ENCODE data around the gene CDC23.

CDC23 gene

GRCh38 chr5:138148811-138149210 lies 64.3 kb downstream of the CDC23 start:
- in situ Hi-C loops (cut with MboI; ENCODE audit: low sequenced_read_pairs): loop anchor here (25.0 kb wide), 1 partner anchor 362 kb away; no protein-coding TSS in a partner anchor

- in situ Hi-C loops (cut with MboI; ENCODE audit: low sequenced_read_pairs): loop anchor here (25.0 kb wide), 1 partner anchor 356 kb away; no protein-coding TSS in a partner anchor
Measured at GRCh38 chr5:138143578-138143977, 69.5 kb downstream of the CDC23 start.

GRCh38 chr5:138141734-138142133 lies 71.4 kb downstream of the CDC23 start:
- in situ Hi-C loops (cut with MboI; ENCODE audit: low sequenced_read_pairs): loop anchor here (25.0 kb wide), 1 partner anchor 354 kb away; no protein-coding TSS in a partner anchor

- in situ Hi-C loops (cut with MboI; ENCODE audit: low sequenced_read_pairs): loop anchor here (25.0 kb wide), 1 partner anchor 353 kb away; no protein-coding TSS in a partner anchor
Measured at GRCh38 chr5:138140268-138140667, 72.9 kb downstream of the CDC23 start.

- in situ Hi-C loops (cut with MboI; ENCODE audit: low sequenced_read_pairs): loop anchor here (25.0 kb wide), 1 partner anchor 352 kb away; no protein-coding TSS in a partner anchor
Measured at GRCh38 chr5:138139781-138140090, 73.4 kb downstream of the CDC23 start.

GRCh38 chr5:138138949-138139780 lies 74.0 kb downstream of the CDC23 start, which contains the start of gene NME5:
Gene NME5 (minus strand): TSS chr5:138139428. CDS start chr5:138138780, 648 bp downstream.
- in situ Hi-C loops (cut with MboI; ENCODE audit: low sequenced_read_pairs): loop anchor here (25.0 kb wide), 1 partner anchor 352 kb away; no protein-coding TSS in a partner anchor

All from HL-60/S4 treated with phorbol 12-myristate 13-acetate at 8.2 ng/mL for 4 days and 3 days (cell line).